ENCODE measurements around the gene YWHAH. TPM values are rescaled to one million over a fixed set of nuclear protein-coding genes. Genes with fewer than 3 reads are reported as not detected.
A peak's percentile ranks its signal among the peaks of the same experiment; 100 is the strongest.

The YWHAH gene
- total and polyA plus RNA-seq, 9 of the 15 experiments (the other 6 are each of a cell fraction or from before 2014, with no cell fraction given): 32.0 to 177 (median 114) TPM

GRCh38 chr22:31943978-31944699, at the start of gene YWHAH (continued):
- TF ChIP-seq GMEB1 (CRISPR knock-in tag; IDR thresholded peaks at IDR 0.05): peak; percentile 60; the same call in 1 of the 2 replicates
- TF ChIP-seq KLF13 (tag; IDR thresholded peaks at IDR 0.05; ENCODE audit: borderline replicate concordance, low read depth): peak; percentile 67; the same call in 1 of the 2 replicates
- peak; percentile 75 for TF ChIP-seq SMAD4 (CRISPR knock-in tag; conservative IDR thresholded peaks at IDR 0.05)
- peak; percentile 64 for TF ChIP-seq SUPT5H (IDR thresholded peaks at IDR 0.05)
- TF ChIP-seq PHF8 (IDR thresholded peaks at IDR 0.05; ENCODE audit: borderline replicate concordance, low read length): peak; percentile 37; the same call in 1 of the 2 replicates
- peak; percentile 99 for TF ChIP-seq ATF3 (IDR thresholded peaks at IDR 0.05)
- no peak for TF ChIP-seq ATF3 (CRISPR knock-in tag; conservative IDR thresholded peaks at IDR 0.05)
- peak; percentile 36 for TF ChIP-seq HMGN3 (IDR thresholded peaks at IDR 0.05; ENCODE audit: borderline replicate concordance, extremely low read depth, insufficient read length, low read depth, low read length)
- peak; percentile 83 for TF ChIP-seq CXXC5 (CRISPR knock-in tag; IDR thresholded peaks at IDR 0.05)
- TF ChIP-seq POLR2AphosphoS5 (IDR thresholded peaks at IDR 0.05; ENCODE audit: control insufficient read depth, insufficient read depth, low read depth, low read length): peak; percentile 81
- TF ChIP-seq RAD21 (CRISPR knock-in tag; conservative IDR thresholded peaks at IDR 0.05 in 1 of 2, IDR thresholded peaks at IDR 0.05 in 1 of 2): 0 out of 4 replicates have a peak, but pooled peaks of 1 of the 2 experiments have one; percentile 5
- peak; percentile 84 for TF ChIP-seq MYC (IDR thresholded peaks at IDR 0.05; ENCODE audit: low read depth, low read length)
- no peak for TF ChIP-seq MYC (CRISPR knock-in tag; IDR thresholded peaks at IDR 0.05; ENCODE audit: borderline replicate concordance, low read depth)
- TF ChIP-seq TEAD1 (CRISPR knock-in tag; IDR thresholded peaks at IDR 0.05): 0 out of 4 replicates have a peak, but pooled peaks of 1 of the 2 experiments have one; percentile 11
- peak; percentile 39 for TF ChIP-seq POLR2B (IDR thresholded peaks at IDR 0.05; ENCODE audit: low read depth, partially characterized antibody)
- 0 out of 2 replicates have a peak, but pooled peaks have one; percentile 4 for TF ChIP-seq ZNF511 (CRISPR knock-in tag; IDR thresholded peaks at IDR 0.05)
- TF ChIP-seq, protein P1, sequence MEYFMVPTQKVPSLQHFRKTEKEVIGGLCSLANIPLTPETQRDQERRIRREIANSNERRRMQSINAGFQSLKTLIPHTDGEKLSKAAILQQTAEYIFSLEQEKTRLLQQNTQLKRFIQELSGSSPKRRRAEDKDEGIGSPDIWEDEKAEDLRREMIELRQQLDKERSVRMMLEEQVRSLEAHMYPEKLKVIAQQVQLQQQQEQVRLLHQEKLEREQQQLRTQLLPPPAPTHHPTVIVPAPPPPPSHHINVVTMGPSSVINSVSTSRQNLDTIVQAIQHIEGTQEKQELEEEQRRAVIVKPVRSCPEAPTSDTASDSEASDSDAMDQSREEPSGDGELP (CRISPR knock-in tag; IDR thresholded peaks at IDR 0.05; ENCODE audit: borderline replicate concordance): peak; percentile 57; the same call in 1 of the 2 replicates
- peak; percentile 76; the same call in 1 of the 2 replicates for TF ChIP-seq MEF2D (tag; conservative IDR thresholded peaks at IDR 0.05; ENCODE audit: low read depth)
- peak; percentile 64; the same call in 1 of the 2 replicates for TF ChIP-seq JUN (IDR thresholded peaks at IDR 0.05; ENCODE audit: borderline replicate concordance, low read depth, low read length)
- TF ChIP-seq JUN (CRISPR knock-in tag; IDR thresholded peaks at IDR 0.05; ENCODE audit: borderline replicate concordance): no peak
